ENCODE measurements around the gene IL17RC.
"Not testable (repeated sequence)": the region's sequence is repeated elsewhere in the genome, so short reads cannot be mapped to it uniquely, and the experiment has no call there.

The IL17RC gene

DNA sequence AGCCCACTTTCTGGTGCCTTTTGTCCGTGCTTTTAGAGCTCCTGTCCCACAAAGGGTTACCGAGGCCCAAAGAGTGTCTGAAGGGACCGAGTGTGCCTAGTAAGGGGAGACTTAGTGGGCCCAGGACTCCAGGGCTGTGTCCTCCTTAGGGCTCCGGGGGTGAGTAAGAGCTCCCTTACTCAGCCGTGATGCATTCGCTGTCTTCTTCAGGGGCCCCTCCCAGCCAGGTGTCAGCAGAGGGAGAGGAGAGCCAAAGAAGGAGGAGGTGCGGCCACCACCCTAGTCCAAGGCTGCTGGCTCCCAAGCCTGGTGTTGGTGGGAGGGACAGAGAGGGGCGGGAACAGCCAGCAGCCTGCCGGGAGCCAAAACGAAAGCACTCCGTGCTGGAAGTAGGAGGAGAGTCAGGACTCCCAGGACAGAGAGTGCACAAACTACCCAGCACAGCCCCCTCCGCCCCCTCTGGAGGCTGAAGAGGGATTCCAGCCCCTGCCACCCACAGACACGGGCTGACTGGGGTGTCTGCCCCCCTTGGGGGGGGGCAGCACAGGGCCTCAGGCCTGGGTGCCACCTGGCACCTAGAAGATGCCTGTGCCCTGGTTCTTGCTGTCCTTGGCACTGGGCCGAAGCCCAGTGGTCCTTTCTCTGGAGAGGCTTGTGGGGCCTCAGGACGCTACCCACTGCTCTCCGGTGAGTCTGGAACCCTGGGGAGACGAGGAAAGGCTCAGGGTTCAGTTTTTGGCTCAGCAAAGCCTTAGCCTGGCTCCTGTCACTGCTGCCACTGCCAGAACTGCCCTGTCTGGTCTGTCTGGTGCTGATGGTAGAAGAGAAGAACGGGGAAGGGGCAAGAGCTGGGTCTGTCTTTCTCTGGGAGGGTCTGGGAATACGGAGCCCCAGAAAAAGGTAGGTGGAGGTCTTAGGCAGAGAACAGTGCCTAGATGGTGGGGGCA is at the start of gene IL17RC:
Gene IL17RC (plus strand): TSS at position 365 of the 947 bp plus-strand sequence. CDS start 218 bp downstream, at position 583.
- DNase-seq, result peak; percentile 31 to 52

- no peak for DNase-seq
Observed at GRCh38 chr3:9867106-9867505, 49.8 kb upstream of the IL17RC start.

DNA sequence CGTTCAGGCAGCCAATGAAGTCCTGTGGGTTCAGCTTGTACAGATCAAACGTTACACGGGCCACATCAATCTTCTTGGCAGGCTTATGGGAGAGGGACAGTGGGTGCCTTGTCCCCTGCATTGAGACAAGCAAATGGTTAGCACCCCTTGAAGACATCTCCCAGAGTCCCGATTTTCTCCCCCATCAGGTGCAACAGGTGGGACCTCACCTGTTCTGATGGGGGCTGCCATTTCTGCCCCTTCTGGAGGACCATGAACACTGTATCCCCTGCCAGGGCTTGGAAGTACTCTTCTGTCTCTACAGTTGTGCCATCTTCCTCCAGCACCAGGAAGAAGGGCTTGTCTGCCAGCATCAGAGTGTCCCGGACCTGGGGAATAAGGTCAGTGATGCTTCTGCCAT is 46.9 kb upstream of the IL17RC start:
- DNase-seq, result no peak

DNA sequence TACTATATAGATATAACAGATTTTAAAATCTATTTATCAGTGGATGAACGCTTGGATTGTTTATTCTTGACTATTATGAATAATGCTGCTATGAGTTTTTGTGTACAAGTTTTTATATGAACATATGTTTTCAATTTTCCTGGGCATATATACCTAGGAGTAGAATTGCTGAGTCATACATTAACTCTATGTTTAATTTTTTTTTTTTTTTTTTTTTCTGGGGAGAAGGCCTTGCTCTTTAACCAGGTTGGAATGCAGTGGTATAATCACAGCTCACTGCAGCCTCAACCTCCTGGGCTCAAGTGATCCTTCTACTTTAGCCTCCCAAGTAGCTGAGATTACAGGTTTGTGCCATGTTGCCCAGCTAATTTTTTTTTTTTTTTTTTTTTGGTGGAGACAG is 45.9 kb upstream of the IL17RC start:
- no peak for DNase-seq

GRCh38 chr3:9872067-9872466 is 44.8 kb upstream of the IL17RC start:
- DNase-seq, result not testable (repeated sequence)

DNA sequence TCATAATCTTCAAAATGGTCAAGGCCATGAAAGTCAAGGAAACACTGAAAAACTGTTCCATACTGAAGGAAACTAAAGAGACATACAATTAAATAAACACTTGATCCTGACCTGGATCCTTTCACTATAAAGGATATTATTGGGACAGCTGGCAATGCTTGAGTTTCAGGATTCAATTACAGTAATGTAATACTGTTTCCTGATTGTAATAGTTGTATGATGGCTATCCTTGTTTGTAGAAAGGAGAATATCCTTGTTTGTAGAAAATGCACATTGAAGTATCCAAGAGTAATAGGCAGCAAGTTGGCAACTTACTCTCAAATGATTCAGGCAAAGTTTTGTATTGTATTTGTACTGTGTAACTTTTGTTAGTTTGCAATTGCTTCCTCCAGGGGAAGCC is 41.5 kb upstream of the IL17RC start:
- no peak for DNase-seq

DNA sequence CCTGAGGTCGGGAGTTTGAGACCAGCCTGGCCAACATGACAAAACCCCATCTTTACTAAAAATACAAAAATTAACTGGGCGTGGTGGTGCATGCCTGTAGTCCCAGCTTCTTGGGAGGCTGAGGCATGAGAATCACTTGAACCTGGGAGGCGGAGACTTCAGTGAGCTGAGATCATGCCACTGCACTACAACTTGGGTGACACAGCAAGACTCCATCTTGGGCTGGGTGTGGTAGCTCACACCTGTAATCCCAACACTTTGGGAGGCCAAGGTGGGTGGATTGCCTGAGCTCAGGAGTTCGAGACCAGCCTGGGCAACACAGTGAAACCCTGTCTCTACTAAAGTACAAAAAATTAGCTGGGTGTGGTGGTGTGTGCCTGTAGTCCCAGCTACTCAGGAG is 40.6 kb upstream of the IL17RC start:
- DNase-seq, result not testable (repeated sequence)

- no peak for DNase-seq
Observed at GRCh38 chr3:9876991-9877390, 39.9 kb upstream of the IL17RC start.

GRCh38 chr3:9878700-9879099 is 38.2 kb upstream of the IL17RC start:
- DNase-seq, result no peak

GRCh38 chr3:9879830-9880549 is 36.9 kb upstream of the IL17RC start, which contains the start of gene CIDEC:
Gene CIDEC (minus strand): TSS chr3:9880253. CDS start chr3:9878486, 1,767 bp downstream.
- DNase-seq, result no peak

GRCh38 chr3:9881441-9881840 is 35.5 kb upstream of the IL17RC start:
- no peak for DNase-seq

DNA sequence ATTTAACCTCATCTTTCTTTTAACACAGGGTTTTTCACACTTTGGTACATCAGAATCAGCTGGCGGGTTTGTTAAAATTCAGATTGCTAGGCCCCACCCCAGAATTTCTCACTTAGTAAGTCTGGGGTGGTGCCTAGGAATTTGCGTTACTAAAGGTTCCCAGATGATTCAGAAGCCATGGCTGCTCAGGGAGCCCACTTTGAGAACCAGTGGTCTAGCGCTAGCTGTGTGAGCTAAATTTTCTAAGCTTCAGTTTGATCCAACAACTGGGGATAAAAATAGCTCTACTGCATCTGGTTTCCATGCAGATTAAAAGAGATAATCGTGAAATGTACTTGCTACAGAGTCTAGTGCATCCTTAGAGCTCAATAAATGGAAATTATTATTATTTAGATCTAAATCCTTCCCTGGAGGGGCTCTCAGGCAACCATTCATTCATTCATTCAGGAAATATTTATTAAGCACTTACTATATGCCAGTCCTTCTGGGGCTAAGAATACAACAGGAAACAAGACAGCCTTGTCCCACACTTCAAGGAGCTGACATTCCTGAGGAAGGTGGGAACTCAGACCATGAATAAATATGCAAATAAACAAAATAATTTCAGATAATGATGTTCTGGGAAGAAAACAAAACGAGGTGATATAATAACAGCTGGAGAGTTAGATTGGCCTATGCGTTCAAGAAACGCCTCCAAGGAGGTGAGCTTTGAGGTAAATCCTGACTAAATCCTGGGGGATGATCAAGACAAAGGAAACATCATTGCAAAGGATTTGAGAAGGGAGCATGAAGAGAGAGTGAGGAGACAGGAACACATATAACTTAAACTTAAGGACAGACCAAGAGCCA is 33.0 kb upstream of the IL17RC start:
- DNase-seq, result no peak

DNA sequence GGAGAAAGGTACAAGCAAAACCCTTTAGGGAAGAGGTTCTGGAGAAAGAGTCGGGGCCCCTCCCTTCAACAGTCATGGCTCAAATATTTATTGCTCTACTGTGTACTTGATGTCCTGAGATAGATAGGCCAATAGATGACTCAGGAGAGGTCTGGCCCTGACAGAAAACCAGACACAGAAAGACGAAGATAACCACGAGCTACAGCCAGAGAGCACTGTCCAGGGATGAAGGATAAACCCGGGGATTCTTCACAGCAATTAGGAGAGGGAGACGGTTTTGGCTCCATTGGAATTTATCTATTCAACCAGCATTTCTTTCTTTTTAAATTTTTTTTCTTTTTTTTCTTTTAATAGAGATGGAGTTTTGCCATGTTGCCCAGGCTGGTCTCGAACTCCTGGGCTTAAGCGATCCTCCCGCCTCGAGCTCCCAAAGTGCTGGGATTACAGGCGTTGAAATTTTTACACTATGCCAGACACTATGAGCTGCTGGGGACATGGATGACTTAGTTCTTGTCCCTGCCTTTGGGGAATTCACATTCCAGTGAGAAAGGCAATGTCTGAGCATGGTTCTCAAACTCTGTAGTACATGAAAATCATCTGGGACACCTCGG is 32.2 kb upstream of the IL17RC start:
- DNase-seq, result no peak

GRCh38 chr3:9886328-9886727 is 30.6 kb upstream of the IL17RC start:
- DNase-seq, result no peak

DNA sequence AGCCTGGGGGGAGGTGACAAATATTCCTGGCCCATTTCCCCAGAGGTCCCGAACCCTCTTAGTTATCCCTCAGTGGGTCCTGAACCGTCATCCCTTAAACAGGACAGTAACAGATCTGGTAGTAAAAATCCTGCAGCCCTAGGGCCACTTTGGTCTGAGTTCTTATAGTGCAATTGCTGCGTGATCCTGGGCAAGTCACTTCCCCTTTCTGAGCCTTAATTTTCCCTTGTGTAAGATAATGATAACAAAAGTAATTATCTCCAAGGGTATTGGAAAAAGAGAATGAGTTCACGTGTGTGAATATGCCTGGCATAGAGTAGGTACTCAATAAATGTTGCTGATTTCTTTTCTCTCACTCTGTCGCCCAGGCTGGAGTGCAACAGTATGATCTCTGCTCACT is 29.4 kb upstream of the IL17RC start:
- DNase-seq, result no peak

- no peak for DNase-seq
Observed at GRCh38 chr3:9888540-9888939, 28.4 kb upstream of the IL17RC start.

- DNase-seq, result no peak
Observed at GRCh38 chr3:9889405-9889804, 27.5 kb upstream of the IL17RC start.

- DNase-seq, result peak; percentile 50 to 51
Observed at GRCh38 chr3:9890249-9891071, 26.4 kb upstream of the IL17RC start, which contains the start of gene JAGN1. Gene JAGN1 (plus strand): TSS chr3:9890610. CDS start chr3:9890723, 113 bp downstream.

DNA sequence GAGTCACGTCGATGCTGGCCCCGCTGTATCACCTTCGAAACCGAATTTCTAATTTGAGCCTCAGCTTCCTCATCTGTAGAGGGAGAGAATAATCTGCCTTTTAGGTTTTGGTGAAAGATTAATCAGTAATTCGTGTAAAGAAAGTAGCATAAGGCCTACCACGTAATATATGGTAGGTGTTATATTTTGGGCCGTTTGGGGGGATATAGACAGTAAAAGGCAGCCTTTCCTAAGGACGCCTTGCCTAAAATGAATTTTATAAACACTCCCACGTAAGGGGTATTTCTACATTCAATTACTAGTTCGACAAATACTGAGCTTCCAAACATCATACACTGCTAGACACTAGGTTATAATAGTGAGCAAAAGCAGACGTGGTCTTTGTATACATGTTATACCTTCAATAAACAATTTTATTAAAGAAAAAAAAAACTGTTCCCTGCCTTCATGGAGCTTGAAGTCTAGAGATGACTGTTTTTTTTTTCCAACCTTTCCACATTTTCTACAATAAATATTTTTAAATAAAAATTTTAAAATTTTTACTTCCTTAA is 25.8 kb upstream of the IL17RC start:
- no peak for DNase-seq

DNA sequence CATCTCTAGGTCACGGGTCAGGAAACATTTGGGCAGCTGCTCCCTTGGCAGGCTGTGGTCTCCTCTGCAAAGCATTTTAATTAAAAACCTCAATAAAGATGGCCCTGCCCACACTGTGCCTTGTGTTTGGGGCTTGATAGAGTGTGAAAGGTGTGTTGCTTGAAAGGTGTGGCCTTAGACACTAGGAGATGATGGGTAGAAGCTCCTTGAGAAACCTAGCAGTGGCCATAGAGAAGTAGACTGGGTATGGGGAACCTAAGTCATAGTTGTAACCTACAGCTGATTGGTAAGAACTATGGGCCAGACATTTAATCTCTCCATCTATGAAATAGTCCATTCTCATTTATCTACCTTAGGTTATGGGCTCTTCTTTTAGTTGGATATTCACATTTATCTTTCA is 23.2 kb upstream of the IL17RC start:
- DNase-seq, result no peak

DNA sequence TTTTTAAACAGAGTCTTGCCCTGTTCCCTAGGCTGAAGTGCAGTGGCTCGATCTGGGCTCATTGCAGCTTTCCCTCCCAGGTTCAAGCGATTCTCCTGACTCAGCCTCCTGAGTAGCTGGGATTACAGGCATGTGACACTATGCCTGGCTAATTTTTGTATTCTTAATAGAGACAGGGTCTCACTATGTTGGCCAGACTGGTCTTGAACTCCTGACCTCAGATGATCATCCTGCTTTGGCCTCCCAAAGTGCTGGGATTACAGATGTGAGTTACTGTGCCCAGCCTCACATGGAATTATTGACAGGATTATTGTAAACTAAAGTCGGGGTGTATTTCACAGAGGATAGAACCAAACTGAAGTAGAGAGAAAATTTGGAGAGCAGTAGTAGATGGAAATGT is 21.2 kb upstream of the IL17RC start:
- not testable (repeated sequence) for DNase-seq

Measured in NCI-H187 (cell line).